GM19452 (cell line): Measurements from ENCODE around the gene ABI2.
"Not testable (repeated sequence)": the region's sequence is repeated elsewhere in the genome, so short reads cannot be mapped to it uniquely, and the experiment has no call there.

Source experiments
- ATAC-seq: cut with Tn5 transposase; IDR thresholded peaks from one replicate; pipeline ENCODE4 v1.9.1; 2021; ENCODE audit not compliant: unreplicated experiment

Gene ABI2

GRCh38 chr2:203327901-203328759, at the start of gene ABI2:
TSS of gene ABI2 (plus strand) at chr2:203328394. CDS start at chr2:203328515, 121 bp downstream.
- ATAC-seq, result peak; percentile 63

GRCh38 chr2:203279288-203279687, 48.9 kb upstream of the ABI2 start:
- no peak for ATAC-seq

GRCh38 chr2:203280428-203281064, 47.6 kb upstream of the ABI2 start:
- no peak for ATAC-seq

GRCh38 chr2:203282101-203282500, 46.1 kb upstream of the ABI2 start:
- no peak for ATAC-seq

DNA sequence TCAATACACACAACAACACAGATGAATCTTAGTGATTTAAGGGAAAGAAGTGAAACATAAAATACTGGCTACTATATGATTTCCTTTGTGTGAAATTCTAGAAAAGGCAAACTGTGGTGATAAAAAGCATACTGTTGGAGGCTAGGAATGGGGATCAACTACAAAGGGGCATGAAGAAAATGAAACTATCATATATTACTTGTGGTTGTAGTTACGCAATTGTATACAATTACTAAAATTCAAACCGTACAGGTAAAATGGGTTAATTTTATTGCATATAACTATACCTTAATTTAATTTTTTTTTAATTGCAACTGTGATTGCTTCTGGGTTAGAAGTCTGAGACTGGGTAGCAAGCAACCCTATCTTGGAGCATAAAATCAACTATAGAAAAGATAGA, 41.7 kb upstream of the ABI2 start:
- no peak for ATAC-seq

DNA sequence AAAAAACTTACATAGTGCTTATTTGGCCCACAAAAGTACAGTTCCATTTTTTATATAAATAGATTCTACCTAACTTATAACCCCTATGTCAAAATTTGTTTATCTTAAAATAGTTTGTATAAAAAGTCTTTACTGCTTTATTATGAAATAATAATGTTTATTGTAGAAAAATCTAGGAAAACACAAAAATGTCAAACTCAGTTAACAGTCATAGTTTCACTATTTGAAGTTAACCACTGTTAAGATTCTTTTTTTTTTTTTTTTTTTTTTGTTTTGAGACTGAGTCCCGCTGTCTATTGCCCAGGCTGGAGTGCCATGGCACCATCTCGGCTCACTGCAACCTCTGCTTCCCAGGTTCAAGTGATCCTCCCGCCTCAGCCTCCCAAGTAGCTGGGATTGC, 26.5 kb upstream of the ABI2 start:
- no peak for ATAC-seq

- not testable (repeated sequence) for ATAC-seq
Observed at GRCh38 chr2:203302586-203302985, 25.6 kb upstream of the ABI2 start.

DNA sequence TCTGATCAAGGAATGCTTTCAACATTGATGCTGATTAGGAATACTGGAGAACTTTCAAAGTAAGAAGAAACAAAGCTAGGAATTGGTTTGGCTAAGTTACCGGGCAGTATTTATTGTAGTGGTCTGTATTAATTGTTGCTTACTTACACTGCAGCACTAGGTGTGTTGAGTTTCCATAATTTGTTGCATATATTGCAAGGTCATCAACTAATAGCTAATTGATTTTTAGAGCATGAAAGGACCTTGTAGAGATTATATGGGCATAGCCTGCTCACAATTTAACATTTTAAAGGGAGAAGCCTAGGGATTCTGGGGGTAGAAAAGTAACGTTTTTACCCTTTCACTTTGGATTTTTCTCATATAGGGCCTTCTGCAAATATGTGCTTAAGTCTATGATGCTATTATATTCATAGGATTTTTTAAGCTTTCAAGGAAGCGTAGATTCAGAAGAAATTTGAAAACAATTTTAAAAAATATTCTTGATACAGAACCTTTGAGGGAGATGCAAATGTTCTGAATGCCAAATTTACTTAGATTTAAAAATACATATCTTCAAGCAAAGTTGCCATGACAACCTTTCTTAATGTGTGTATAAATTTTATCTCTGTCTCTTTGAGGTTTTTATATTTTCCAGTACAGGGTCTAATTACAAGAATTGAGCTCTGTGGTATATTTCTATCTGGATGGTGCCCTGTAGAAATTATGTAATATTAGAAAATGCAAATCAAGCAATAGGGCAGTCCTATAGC, 17.3 kb upstream of the ABI2 start:
- no peak for ATAC-seq

DNA sequence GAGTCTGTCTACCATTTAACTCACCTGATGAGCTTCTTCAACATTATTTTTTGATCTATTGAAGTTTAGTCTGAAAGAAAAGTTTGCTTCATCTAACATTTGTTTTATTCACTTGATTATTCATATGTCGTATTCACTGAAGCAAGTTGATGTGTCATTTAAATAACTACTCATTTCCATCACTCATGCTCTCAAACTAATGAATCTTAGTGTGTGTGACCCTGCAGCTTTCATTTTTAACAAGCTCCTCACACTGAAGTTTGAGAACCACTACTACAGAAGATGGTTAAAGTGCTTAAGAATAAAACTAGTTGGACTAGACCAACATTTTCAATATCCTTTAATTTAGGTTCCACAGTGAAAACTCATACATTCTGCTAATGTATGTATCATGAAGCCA, 1.8 kb upstream of the ABI2 start:
- no peak for ATAC-seq

- no peak for ATAC-seq
Observed at GRCh38 chr2:203327582-203327900, 653 bp upstream of the ABI2 start.

DNA sequence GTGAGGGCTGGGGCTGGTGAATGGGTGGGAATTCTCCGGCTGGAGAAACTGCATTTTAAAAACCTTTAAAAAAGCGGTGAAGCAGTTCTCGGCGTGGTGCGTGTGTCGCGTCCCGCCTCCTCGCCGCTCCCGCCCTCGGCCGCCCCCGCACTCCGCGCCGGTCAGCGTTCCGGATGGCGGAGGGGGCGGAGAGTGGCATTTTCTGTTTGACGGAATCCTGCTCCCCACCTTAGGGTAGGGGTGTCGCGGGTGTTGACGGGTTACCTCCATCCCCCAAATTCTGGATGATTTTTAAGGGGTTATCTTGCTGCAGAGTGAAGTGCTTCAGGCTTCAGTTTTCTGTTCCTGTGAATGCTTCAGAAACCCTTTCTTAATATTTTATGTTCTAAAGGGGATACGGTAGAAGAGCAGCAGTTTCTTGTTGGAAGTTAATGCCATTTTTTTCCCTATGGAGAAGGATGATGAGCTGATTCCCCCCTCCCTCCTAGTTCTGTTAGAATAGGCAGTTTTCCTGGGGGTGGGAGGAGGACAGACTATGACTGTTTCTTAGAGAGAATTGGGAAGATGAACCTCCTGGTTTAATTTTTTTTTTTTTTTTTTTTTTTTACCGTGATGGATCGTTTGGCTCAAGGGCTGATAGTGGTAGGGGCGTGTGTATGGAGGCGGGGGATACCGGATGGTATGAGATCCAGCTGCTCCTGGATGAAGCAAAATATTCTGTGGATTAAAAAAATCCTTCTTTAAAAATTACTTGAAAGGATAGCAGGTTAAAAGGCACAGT, 756 bp downstream of the ABI2 start:
- peak; percentile 53 for ATAC-seq

- no peak for ATAC-seq
Observed at GRCh38 chr2:203330434-203330833, 2.2 kb downstream of the ABI2 start.

- no peak for ATAC-seq
Observed at GRCh38 chr2:203338322-203338721, 10.1 kb downstream of the ABI2 start.

DNA sequence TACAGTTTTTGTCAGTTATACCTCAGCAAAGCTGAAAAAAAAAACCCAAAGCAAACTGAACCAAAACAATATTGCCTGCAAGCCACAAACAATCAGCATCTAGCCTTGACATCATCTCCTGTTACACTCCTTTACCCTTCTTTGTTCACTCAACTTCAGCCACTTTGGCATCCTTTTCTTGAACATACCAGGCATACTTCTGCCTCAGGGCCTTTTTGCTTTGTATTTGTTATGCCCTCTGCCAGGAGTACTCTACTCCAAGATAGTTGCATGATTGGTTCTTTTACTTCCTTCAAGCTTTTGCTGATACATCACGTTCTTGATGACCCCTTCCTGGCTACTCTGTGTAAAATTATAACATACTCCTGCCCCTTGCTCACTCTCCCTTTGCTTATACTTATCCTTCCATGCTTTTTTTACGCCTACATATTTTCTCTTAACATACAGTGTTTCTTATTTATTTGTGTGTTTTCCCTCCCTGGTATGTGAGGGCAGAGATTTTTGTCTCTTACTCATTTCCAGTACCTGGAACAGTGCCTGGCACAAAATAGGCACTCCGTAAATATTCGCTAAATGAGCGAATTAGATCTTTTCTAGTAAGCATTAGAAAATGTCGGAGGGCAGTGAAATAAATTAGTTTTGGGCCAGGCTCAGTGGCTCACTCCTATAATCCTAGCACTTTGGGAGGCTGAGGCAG, 12.7 kb downstream of the ABI2 start:
- no peak for ATAC-seq

DNA sequence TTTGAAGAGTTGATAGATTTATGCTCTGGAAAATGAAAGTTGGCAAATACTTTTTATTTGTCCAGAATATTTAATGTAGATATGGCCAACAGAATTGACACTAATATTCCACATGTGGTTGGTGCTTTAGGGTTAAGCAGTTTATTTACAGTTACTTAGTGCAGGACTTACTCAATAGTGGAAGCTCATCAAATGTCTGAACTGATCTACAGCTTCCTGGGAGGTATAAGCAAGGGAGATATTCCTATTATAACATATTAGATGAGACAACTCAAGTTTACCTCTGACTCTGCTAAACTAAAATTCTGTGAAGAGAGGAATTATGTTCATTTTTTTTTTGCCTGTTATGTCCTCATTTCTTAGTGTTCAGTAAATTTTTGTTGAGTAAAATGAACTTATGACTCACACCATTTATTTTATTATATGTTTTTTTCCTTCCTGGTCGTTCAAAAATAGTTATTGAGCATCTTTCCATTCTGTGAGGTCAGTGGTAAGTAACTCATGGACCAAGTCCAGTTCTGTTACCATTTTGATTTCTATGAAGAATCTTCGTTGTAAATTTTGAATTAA, 13.6 kb downstream of the ABI2 start:
- no peak for ATAC-seq

GRCh38 chr2:203342374-203342773, 14.2 kb downstream of the ABI2 start:
- not testable (repeated sequence) for ATAC-seq

GRCh38 chr2:203344667-203345066, 16.5 kb downstream of the ABI2 start:
- no peak for ATAC-seq

DNA sequence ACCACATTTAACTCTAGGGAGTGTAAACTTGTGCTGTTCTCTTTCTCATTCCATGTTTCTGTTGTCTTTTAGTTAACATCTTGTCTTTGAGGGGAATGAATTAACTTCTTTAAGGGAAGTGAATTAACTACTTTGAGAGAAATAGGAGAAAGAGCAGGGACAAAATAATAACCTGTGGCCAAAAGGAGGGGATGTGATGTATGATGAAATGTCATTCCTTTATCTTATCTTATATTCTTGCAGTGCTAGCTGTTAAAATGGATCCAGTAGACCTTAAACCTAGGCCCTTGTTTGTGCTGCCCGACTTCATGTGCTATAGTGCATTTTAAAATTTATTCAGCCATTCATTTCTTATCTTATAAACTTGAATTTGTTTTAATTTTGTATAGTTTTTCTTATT, 18.4 kb downstream of the ABI2 start:
- ATAC-seq, result no peak

- no peak for ATAC-seq
Observed at GRCh38 chr2:203347375-203347774, 19.2 kb downstream of the ABI2 start.

DNA sequence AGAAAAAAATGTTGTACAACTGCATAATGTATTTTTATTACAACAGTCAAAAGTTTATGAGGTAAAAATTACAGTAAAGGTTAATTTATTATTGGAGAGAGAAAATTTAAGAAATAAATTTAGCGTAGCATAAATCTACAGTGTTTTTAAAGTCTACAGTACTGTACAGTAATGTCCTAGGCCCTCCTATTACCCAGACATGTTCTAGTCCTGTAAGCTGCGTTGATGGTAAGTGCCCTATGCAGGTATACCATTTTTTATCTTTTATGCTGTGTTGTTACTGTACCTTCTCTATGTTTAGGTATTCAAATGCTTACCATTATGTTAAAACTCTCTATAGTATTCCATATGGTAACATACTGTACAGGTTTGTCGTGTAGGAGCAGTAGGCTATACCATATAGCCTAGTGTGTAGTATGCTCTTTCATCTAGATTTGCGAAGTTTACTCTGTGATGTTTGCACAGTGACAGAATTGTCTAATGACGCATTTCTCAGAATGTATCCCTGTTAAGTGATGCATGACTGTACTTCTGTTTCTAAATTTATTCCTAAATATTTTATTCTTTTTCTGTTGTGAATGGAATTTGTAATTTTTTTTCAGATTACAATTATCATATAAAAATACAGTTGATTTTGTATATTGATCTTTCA, 24.5 kb downstream of the ABI2 start:
- no peak for ATAC-seq
